ENCODE results near the gene DPF1.

Gene DPF1

GRCh38 chr19:38196245-38196837 is 27.7 kb downstream of the DPF1 start:
- DNase-seq = no peak

GRCh38 chr19:38195237-38195636 is 28.8 kb downstream of the DPF1 start:
- no peak for DNase-seq

- no peak for DNase-seq
Measured at GRCh38 chr19:38194061-38194701, 29.8 kb downstream of the DPF1 start.

- DNase-seq = no peak
Measured at GRCh38 chr19:38193445-38193844, 30.6 kb downstream of the DPF1 start.

GRCh38 chr19:38191747-38192146 is 32.3 kb downstream of the DPF1 start:
- DNase-seq = no peak

- DNase-seq = no peak
Measured at GRCh38 chr19:38190793-38191192, 33.2 kb downstream of the DPF1 start.

- no peak for DNase-seq
Measured at GRCh38 chr19:38190061-38190460, 34.0 kb downstream of the DPF1 start.

- no peak for DNase-seq
Measured at GRCh38 chr19:38185562-38185961, 38.5 kb downstream of the DPF1 start.

- DNase-seq = no peak
Measured at GRCh38 chr19:38184815-38185214, 39.2 kb downstream of the DPF1 start.

- no peak for DNase-seq
Measured at GRCh38 chr19:38183251-38183897, 40.6 kb downstream of the DPF1 start.

GRCh38 chr19:38182536-38183210 is 41.3 kb downstream of the DPF1 start:
- DNase-seq = no peak

GRCh38 chr19:38180071-38180470 is 44.0 kb downstream of the DPF1 start:
- no peak for DNase-seq

GRCh38 chr19:38175422-38175821 is 48.6 kb downstream of the DPF1 start:
- no peak for DNase-seq

- DNase-seq = no peak
Measured at GRCh38 chr19:38173291-38174041, 50.6 kb downstream of the DPF1 start.

- DNase-seq = no peak
Measured at GRCh38 chr19:38172001-38172400, 52.0 kb downstream of the DPF1 start.

GRCh38 chr19:38170334-38170733 is 53.7 kb downstream of the DPF1 start:
- no peak for DNase-seq

GRCh38 chr19:38168637-38169036 is 55.4 kb downstream of the DPF1 start:
- no peak for DNase-seq

GRCh38 chr19:38165335-38165734 is 58.7 kb downstream of the DPF1 start:
- DNase-seq = no peak

GRCh38 chr19:38164526-38164925 is 59.5 kb downstream of the DPF1 start:
- no peak for DNase-seq

GRCh38 chr19:38163419-38164290 is 60.4 kb downstream of the DPF1 start:
- DNase-seq = no peak

GRCh38 chr19:38162632-38163031 is 61.4 kb downstream of the DPF1 start:
- no peak for DNase-seq

GRCh38 chr19:38162094-38162493 is 61.9 kb downstream of the DPF1 start:
- DNase-seq = no peak

All from activated CD4-positive, alpha-beta T cell treated with anti-CD3 and anti-CD28 coated beads, Interleukin-2, amount 50 U/mL, for 4 hours (primary cell).